Type B pancreatic cell (in vitro differentiated cells): ENCODE data around the gene DPH7. TPM values are rescaled to one million over a fixed set of nuclear protein-coding genes. Genes with fewer than 3 reads are reported as not detected.
"Not testable (repeated sequence)": the region's sequence is repeated elsewhere in the genome, so short reads cannot be mapped to it uniquely, and the experiment has no call there.

Experiments
- DNase-seq: peaks from one replicate; pipeline ENCODE4 v3.0.0; 2021; ENCODE audit warnings: mixed read lengths; ENCODE audit not compliant: unreplicated experiment; ENCODE audit errors: extremely low spot score
- H3K27ac Mint-ChIP-seq: 2 replicates; pipeline ENCODE4 v1.8.0; 2021; ENCODE audit warnings: mild to moderate bottlenecking, mixed read lengths
- H3K27me3 Mint-ChIP-seq: 2 replicates; pipeline ENCODE4 v1.8.0; 2021; ENCODE audit warnings: mixed read lengths
- H3K36me3 Mint-ChIP-seq: 2 replicates; pipeline ENCODE4 v1.8.0; 2021; ENCODE audit warnings: mixed read lengths
- H3K4me1 Mint-ChIP-seq: one replicate; pipeline ENCODE4 v1.8.0; 2021; ENCODE audit warnings: mixed read lengths; ENCODE audit not compliant: unreplicated experiment
- H3K4me3 Mint-ChIP-seq: 2 replicates; pipeline ENCODE4 v1.8.0; 2021; ENCODE audit warnings: mild to moderate bottlenecking, mixed read lengths
- H3K9me3 Mint-ChIP-seq: 2 replicates; pipeline ENCODE4 v1.8.0; 2021; ENCODE audit warnings: mixed read lengths
- total RNA-seq: library from RNA; stranded (reverse); gene quantifications from 2 replicates; pipeline ENCODE4 v1.2.1, GENCODE V29; 2021; ENCODE audit warnings: low replicate concordance
- TF ChIP-seq, protein P1 (sequence below): fragments of 200-600 bp; sonication (generic); conservative IDR thresholded peaks from 2 replicates; pipeline ENCODE4 v1.5.0; 2021; ENCODE audit warnings: antibody characterized with exemption, mild to moderate bottlenecking

DPH7 gene
- total RNA-seq, 1 donor from 2014 or later: 45.8 TPM

DNA sequence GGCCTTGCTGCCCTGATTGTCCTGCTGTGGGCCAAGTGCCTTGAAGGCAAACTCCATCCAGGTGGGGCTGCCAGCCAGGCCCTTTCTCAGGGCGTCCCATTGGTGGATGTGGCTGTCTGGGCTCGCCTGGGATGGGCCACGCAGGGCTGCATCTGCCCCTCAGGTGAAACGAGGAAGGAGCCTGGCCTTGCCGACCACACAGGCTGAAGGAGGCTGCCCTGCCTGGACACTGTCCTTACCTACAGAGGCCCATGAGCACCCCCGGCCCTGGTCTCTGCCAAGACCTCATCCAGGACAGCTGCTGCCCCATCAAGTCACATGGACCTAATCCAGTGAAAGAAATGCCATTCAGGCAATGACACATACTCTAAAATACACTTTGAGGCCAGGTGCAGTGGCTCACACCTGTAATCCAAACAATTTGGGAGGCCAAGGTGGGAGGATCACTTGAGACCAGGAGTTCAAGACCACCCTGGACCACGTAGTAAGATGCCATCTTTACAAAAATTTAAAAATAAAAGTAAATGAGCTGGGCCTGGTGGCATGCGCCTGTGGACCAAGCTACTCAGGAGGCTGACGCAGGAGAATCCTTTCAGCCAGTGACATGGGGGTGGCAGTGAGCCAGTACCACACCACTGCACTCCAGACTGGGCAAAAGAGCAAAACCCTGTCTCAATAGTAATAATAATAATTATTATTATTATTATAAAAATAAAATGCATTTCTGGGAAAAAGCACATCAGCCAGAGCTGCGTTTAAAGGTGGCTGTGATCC lies 62.4 kb downstream of the DPH7 start:
- no peaks in the 10 kb centered on the region for H3K27me3 Mint-ChIP-seq
- DNase-seq: no peak

DNA sequence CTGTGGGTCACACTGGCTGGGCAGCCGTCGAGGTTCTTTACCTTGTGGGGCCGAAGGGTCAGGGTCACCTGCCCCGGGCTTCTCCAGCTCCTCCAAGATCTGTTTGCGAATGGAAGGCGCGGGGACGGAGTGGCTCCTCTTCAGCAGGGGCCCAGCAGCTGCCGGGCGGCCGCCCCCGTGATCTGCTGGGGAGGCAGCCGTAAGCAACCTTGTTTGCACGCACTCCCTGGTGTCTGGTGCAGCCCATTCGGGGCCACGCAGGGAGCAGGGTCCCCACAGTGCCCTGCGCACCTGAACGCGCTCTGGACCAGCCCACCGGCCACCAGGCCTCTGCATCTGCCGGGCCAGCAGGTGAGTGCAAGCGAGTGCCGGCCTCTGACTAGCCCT lies 63.4 kb downstream of the DPH7 start:
- Mint-ChIP-seq H3K27me3 (no peaks in the 10 kb centered on the region), H3K9me3 (no peaks in the 10 kb centered on the region), H3K4me1 (no peaks in the 10 kb centered on the region), H3K4me3 (no peak overlapping the region), H3K27ac (no peak overlapping the region), H3K36me3 (no peaks in the 10 kb centered on the region)
- peak; percentile 60 for DNase-seq
- TF ChIP-seq, protein P1, sequence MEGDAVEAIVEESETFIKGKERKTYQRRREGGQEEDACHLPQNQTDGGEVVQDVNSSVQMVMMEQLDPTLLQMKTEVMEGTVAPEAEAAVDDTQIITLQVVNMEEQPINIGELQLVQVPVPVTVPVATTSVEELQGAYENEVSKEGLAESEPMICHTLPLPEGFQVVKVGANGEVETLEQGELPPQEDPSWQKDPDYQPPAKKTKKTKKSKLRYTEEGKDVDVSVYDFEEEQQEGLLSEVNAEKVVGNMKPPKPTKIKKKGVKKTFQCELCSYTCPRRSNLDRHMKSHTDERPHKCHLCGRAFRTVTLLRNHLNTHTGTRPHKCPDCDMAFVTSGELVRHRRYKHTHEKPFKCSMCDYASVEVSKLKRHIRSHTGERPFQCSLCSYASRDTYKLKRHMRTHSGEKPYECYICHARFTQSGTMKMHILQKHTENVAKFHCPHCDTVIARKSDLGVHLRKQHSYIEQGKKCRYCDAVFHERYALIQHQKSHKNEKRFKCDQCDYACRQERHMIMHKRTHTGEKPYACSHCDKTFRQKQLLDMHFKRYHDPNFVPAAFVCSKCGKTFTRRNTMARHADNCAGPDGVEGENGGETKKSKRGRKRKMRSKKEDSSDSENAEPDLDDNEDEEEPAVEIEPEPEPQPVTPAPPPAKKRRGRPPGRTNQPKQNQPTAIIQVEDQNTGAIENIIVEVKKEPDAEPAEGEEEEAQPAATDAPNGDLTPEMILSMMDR: no peak

More for the DNA sequence above, 62.4 kb downstream of the DPH7 start:
- Mint-ChIP-seq H3K9me3 (no peaks in the 10 kb centered on the region), H3K27ac (no peak overlapping the region), H3K36me3 (no peaks in the 10 kb centered on the region), H3K4me3 (no peak overlapping the region), H3K4me1 (no peaks in the 10 kb centered on the region)
- TF ChIP-seq, protein P1: no peak

DNA sequence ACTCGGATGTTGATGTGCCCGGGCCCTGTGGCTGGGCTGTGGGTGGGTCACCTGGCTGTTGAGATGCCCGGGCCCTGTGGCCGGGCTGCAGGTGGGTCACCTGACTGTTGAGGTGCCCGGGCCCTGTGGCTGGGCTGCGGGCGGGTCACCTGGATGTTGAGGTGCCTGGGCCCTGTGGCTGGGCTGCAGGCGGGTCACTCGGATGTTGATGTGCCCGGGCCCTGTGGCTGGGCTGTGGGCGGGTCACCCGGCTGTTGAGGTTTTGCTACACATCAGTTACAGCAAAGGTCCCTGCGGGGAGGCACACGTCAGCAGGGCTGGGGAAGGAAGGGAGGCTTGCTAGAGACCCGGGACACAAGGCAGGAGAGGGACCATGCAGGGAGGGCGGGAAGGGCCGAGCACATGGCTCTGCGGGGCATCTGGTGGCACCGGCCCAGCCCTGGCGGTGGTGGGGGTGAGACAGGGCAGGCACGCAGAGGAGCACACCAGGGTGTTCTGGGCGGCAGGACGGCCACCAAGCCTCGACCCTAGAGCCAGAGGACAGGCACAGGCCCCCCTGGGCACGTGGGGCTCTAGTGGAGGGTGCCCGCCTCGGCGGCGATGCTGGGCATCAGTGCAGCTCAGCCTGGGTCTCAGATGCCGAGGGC lies 63.9 kb downstream of the DPH7 start:
- Mint-ChIP-seq H3K4me1 (no peaks in the 10 kb centered on the region), H3K27ac (no peak overlapping the region), H3K9me3 (no peaks in the 10 kb centered on the region), H3K27me3 (no peaks in the 10 kb centered on the region), H3K4me3 (no peak overlapping the region), H3K36me3 (no peaks in the 10 kb centered on the region)
- TF ChIP-seq, protein P1: no peak
- peak; percentile 60 for DNase-seq

DNA sequence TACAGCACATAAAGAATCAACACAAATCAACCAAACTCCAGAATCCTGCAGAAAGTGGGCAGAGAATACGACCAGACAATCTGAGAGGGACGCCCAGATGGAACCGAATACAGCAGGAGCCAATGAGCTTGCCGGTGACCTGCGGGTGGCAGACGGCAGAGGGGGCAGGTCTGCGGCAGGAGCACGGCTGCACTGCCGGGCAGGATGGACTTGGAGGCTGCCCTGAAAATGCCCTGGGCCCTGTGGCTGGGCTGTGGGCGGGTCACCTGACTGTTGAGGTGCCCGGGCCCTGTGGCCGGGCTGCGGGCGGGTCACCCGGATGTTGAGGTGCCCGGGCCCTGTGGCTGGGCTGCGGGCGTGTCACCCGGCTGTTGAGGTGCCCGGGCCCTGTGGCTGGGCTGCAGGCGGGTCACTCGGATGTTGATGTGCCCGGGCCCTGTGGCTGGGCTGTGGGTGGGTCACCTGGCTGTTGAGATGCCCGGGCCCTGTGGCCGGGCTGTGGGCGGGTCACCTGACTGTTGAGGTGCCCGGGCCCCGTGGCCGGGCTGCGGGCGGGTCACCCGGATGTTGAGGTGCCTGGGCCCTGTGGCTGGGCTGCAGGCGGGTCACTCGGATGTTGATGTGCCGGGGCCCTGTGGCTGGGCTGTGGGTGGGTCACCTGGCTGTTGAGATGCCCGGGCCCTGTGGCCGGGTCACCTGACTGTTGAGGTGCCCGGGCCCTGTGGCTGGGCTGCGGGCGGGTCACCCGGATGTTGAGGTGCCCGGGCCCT lies 64.7 kb downstream of the DPH7 start:
- H3K4me3 Mint-ChIP-seq, H3K27ac Mint-ChIP-seq, H3K27me3 Mint-ChIP-seq, H3K9me3 Mint-ChIP-seq, DNase-seq, H3K4me1 Mint-ChIP-seq, H3K36me3 Mint-ChIP-seq: not testable (repeated sequence)

DNA sequence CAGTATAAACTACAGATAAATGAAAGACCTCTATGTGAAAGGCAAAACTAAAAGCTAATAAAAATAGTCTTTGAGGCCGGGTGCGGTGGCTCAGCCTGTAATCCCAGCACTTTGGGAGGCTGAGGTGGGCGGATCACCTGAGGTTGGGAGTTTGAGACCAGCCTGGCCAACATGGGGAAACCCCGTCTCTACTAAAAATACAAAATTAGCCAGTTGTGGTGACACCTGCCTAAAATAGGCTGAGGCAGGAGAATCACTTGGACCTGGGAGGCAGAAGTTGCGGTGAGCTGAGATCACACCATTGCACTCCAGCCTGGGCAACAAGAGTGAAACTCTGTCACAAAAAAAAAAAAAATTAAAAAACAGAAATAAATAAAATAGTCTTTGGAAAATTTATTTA lies 65.6 kb downstream of the DPH7 start:
- H3K36me3 Mint-ChIP-seq, DNase-seq, H3K4me1 Mint-ChIP-seq, H3K9me3 Mint-ChIP-seq, H3K27me3 Mint-ChIP-seq, H3K4me3 Mint-ChIP-seq, H3K27ac Mint-ChIP-seq: not testable (repeated sequence)

DNA sequence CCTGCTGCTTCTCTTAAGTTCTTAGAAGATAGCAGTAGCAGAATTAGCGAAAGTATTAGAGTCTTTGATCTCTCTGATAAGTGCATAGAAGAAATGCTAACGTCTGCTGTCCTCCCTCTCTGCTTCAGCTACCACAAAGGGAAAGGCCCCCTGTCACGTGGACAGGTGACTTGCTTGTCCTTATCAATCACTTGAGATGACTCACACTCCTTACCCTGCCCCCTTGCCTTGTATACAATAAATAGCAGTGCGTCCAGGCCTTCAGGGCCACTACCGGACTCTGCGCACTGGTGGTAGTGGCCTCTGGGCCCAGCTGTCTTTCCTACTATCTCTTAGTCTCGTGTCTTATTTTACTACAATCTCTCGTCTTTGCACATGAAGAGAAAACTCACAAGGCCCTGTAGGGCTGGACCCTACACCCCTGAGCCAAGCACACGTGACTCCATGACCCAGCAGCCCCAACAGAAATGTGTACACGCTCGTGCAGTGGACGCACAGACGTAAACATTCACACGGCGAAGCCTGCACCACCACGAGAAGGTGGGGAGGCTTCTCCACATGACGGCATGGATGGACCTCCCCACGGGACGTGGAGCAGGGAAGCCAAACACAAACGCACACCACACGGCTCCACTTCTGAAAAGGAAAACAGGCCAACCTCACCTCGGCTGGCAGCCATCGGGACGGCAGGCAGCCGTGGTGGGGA lies 66.8 kb downstream of the DPH7 start:
- H3K27ac Mint-ChIP-seq: no peak overlapping the region
- no peaks in the 10 kb centered on the region for H3K4me1 Mint-ChIP-seq
- DNase-seq: no peak
- TF ChIP-seq, protein P1: no peak
- no peaks in the 10 kb centered on the region for H3K9me3 Mint-ChIP-seq
- no peaks in the 10 kb centered on the region for H3K36me3 Mint-ChIP-seq
- H3K27me3 Mint-ChIP-seq: no peaks in the 10 kb centered on the region
- H3K4me3 Mint-ChIP-seq: no peak overlapping the region

DNA sequence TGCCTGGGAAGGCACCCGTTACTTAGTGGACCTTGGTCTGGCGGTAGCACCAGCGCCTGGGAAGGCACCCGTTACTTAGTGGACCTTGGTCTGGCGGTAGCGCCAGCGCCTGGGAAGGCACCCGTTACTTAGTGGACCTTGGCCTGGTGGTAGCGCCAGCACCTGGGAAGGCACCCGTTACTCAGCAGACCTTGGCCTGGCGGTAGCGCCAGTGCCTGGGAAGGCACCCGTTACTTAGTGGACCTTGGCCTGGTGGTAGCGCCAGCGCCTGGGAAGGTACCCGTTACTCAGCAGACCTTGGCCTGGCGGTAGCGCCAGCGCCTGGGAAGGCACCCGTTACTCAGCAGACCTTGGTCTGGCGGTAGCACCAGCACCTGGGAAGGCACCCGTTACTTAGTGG lies 67.6 kb downstream of the DPH7 start:
- DNase-seq, H3K9me3 Mint-ChIP-seq, H3K4me1 Mint-ChIP-seq, H3K27ac Mint-ChIP-seq, H3K4me3 Mint-ChIP-seq, H3K27me3 Mint-ChIP-seq, H3K36me3 Mint-ChIP-seq: not testable (repeated sequence)
